ENCODE results near the gene TNFRSF8. TPM values are rescaled to one million over a fixed set of nuclear protein-coding genes. Genes with fewer than 3 reads are reported as not detected.
A peak's percentile ranks its signal among the peaks of the same experiment; 100 is the strongest.
"Not testable (repeated sequence)": the region's sequence is repeated elsewhere in the genome, so short reads cannot be mapped to it uniquely, and the experiment has no call there.

Gene TNFRSF8
- total and polyA plus RNA-seq, 12 donors, result 0.17 to 0.61 (median 0.42) TPM; not detected in 1

DNA sequence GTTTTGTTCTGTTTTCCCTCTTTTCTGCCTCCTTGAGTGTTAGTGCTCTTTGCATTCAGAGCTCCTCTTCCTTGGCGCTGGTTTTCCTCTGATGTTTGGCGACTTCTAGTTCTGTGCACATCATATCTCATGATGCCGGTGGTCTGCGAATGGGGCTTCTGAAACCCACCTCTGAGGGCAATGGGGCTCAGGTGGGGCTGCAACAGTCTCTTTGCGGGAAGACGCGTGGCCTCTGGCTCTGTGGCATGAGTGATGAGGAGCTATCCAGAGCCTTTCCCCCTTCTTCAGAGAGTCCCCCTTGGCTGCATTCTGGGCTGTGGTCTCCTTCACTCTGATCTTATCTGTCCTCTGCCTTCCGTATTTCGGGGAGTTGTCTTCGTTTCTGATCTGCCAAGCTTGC, 39.0 kb downstream of the TNFRSF8 start:
- intact Hi-C loops (cut with DNase I), result no loop called here
- H3K4me1 ChIP-seq (replicated peaks in 1 of 2), result no peaks in the 10 kb centered on the region
- no peak overlapping the region for H3K27ac ChIP-seq
- H3K36me3 ChIP-seq (replicated peaks in 1 of 2), result no peaks in the 10 kb centered on the region
- H3K4me3 ChIP-seq, result no peak overlapping the region
- DNase-seq, result no peak
- TF ChIP-seq, protein P1, sequence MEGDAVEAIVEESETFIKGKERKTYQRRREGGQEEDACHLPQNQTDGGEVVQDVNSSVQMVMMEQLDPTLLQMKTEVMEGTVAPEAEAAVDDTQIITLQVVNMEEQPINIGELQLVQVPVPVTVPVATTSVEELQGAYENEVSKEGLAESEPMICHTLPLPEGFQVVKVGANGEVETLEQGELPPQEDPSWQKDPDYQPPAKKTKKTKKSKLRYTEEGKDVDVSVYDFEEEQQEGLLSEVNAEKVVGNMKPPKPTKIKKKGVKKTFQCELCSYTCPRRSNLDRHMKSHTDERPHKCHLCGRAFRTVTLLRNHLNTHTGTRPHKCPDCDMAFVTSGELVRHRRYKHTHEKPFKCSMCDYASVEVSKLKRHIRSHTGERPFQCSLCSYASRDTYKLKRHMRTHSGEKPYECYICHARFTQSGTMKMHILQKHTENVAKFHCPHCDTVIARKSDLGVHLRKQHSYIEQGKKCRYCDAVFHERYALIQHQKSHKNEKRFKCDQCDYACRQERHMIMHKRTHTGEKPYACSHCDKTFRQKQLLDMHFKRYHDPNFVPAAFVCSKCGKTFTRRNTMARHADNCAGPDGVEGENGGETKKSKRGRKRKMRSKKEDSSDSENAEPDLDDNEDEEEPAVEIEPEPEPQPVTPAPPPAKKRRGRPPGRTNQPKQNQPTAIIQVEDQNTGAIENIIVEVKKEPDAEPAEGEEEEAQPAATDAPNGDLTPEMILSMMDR (IDR thresholded peaks at IDR 0.05), result no peak
- no peak for TF ChIP-seq POLR2A (IDR thresholded peaks at IDR 0.05)
- no peaks in the 10 kb centered on the region for H3K27me3 ChIP-seq
- H3K9me3 ChIP-seq (replicated peaks in 1 of 3), result no peaks in the 10 kb centered on the region
- 91 to 95% (median 94%) methylated on average over 9 to 10 of the region's 10 CpGs for WGBS, 4 donors

DNA sequence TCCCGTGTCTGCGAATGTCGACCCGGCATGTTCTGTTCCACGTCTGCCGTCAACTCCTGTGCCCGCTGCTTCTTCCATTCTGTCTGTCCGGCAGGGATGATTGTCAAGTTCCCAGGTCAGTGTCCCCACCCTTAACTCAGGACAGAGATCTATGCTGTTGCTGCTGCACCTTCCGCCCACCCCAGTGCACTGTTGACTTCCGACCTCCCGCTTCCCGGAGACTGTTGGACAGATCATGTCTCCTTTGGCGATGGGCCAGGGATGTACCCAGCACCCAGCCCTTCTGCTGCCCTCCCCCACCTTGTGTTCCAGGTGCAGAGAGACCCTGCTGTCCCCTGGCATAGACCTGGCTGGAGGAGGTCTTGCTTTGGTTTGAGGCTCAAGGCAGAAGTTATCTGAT, 41.3 kb downstream of the TNFRSF8 start:
- TF ChIP-seq, protein P1 (IDR thresholded peaks at IDR 0.05), result no peak
- TF ChIP-seq POLR2A (IDR thresholded peaks at IDR 0.05), result no peak
- intact Hi-C loops (cut with DNase I), result no loop called here
- no peaks in the 10 kb centered on the region for H3K36me3 ChIP-seq (replicated peaks in 1 of 2)
- H3K4me3 ChIP-seq, result no peak overlapping the region
- H3K27me3 ChIP-seq, result no peaks in the 10 kb centered on the region
- H3K27ac ChIP-seq, result no peak overlapping the region
- WGBS, 4 donors, result 61 to 68% (median 68%) methylated on average over 13 of the region's 13 CpGs
- no peaks in the 10 kb centered on the region for H3K9me3 ChIP-seq (replicated peaks in 1 of 3)
- no peak for DNase-seq
- no peaks in the 10 kb centered on the region for H3K4me1 ChIP-seq (replicated peaks in 1 of 2)

- DNase-seq, result no peak
- WGBS, 4 donors, result 66 to 80% (median 79%) methylated on average over 5 of the region's 5 CpGs
- H3K9me3 ChIP-seq (replicated peaks in 1 of 3), result no peaks in the 10 kb centered on the region
- TF ChIP-seq, protein P1 (IDR thresholded peaks at IDR 0.05), result no peak
- TF ChIP-seq POLR2A (IDR thresholded peaks at IDR 0.05), result no peak
- no peaks in the 10 kb centered on the region for H3K27me3 ChIP-seq
- H3K36me3 ChIP-seq (replicated peaks in 1 of 2), result no peaks in the 10 kb centered on the region
- intact Hi-C loops (cut with DNase I), result no loop called here
- no peak overlapping the region for H3K27ac ChIP-seq
- H3K4me1 ChIP-seq (replicated peaks in 1 of 2), result no peaks in the 10 kb centered on the region
- no peak overlapping the region for H3K4me3 ChIP-seq
Measured at GRCh38 chr1:12106153-12106552, 43.0 kb downstream of the TNFRSF8 start.

- intact Hi-C loops (cut with DNase I); H3K27me3 ChIP-seq; DNase-seq; H3K36me3 ChIP-seq (replicated peaks in 1 of 2); H3K4me1 ChIP-seq (replicated peaks in 1 of 2); H3K9me3 ChIP-seq (replicated peaks in 1 of 3); H3K27ac ChIP-seq; H3K4me3 ChIP-seq: not testable (repeated sequence)
- TF ChIP-seq, protein P1 (IDR thresholded peaks at IDR 0.05), result peak in 1 of 6 experiments; percentile 6
- 65 to 86% (median 74%) methylated on average over 1 to 9 of the region's 9 CpGs for WGBS, 4 donors
Measured at GRCh38 chr1:12106861-12107260, 43.8 kb downstream of the TNFRSF8 start.

All from adrenal gland (tissue), 12 donors.